ENCODE measurements around the gene CCNE1. TPM values are rescaled to one million over a fixed set of nuclear protein-coding genes. Genes with fewer than 3 reads are reported as not detected.

The CCNE1 gene
- total and polyA plus RNA-seq, 7 donors: 0.97 to 6.7 (median 2.0) TPM

- no peak overlapping the region for H3K27ac ChIP-seq
- no peaks in the 10 kb centered on the region for H3K27me3 ChIP-seq (ENCODE audit: insufficient read depth in 3 of 3, low read length in 2 of 3)
- intact Hi-C loops (cut with DNase I): no loop called here
- no peaks in the 10 kb centered on the region for H3K36me3 ChIP-seq (ENCODE audit: insufficient read depth in 1 of 2, low read depth in 1 of 2)
- ATAC-seq (no peak), DNase-seq (peak in 1 of 2 donors; percentile 24)
- no peaks in the 10 kb centered on the region for H3K9me3 ChIP-seq
- WGBS, 3 donors: 75 to 86% (median 82%) methylated on average over 7 of the region's 7 CpGs
- no peak overlapping the region for H3K4me3 ChIP-seq
- peaks cover 10% of the 10 kb centered on the region for H3K4me1 ChIP-seq
- TF ChIP-seq CTCF (IDR thresholded peaks at IDR 0.05): no peak
Measured at GRCh38 chr19:29861574-29861973, 49.8 kb downstream of the CCNE1 start.

- Histone ChIP-seq H3K4me3 (no peak overlapping the region), H3K36me3 (ENCODE audit: insufficient read depth in 1 of 2, low read depth in 1 of 2) (no peaks in the 10 kb centered on the region), H3K4me1 (peaks cover 10% of the 10 kb centered on the region), H3K9me3 (no peaks in the 10 kb centered on the region), H3K27me3 (ENCODE audit: insufficient read depth in 3 of 3, low read length in 2 of 3) (no peaks in the 10 kb centered on the region), H3K27ac (no peak overlapping the region)
- 63 to 66% (median 65%) methylated on average over 5 of the region's 5 CpGs for WGBS, 3 donors
- ATAC-seq (no peak), DNase-seq (no peak)
- no peak for TF ChIP-seq CTCF (IDR thresholded peaks at IDR 0.05)
- intact Hi-C loops (cut with DNase I): no loop called here
Measured at GRCh38 chr19:29866011-29866410, 54.2 kb downstream of the CCNE1 start.

- H3K4me3 ChIP-seq: no peak overlapping the region
- H3K27ac ChIP-seq: no peak overlapping the region
- no peak for TF ChIP-seq CTCF (IDR thresholded peaks at IDR 0.05)
- H3K9me3 ChIP-seq: no peaks in the 10 kb centered on the region
- H3K27me3 ChIP-seq (ENCODE audit: insufficient read depth in 3 of 3, low read length in 2 of 3): no peaks in the 10 kb centered on the region
- no peak for DNase-seq
- H3K4me1 ChIP-seq: peaks cover 11% of the 10 kb centered on the region
- no peak for ATAC-seq
- WGBS, 3 donors: 85 to 100% (median 89%) methylated on average over 1 of the region's 1 CpG
- intact Hi-C loops (cut with DNase I): no loop called here
- H3K36me3 ChIP-seq (ENCODE audit: insufficient read depth in 1 of 2, low read depth in 1 of 2): no peaks in the 10 kb centered on the region
Measured at GRCh38 chr19:29867984-29868383, 56.2 kb downstream of the CCNE1 start.

GRCh38 chr19:29871143-29871542 lies 59.4 kb downstream of the CCNE1 start:
- Histone ChIP-seq H3K36me3 (ENCODE audit: insufficient read depth in 1 of 2, low read depth in 1 of 2) (no peaks in the 10 kb centered on the region), H3K27ac (no peak overlapping the region), H3K27me3 (ENCODE audit: insufficient read depth in 3 of 3, low read length in 2 of 3) (no peaks in the 10 kb centered on the region), H3K4me1 (peaks cover 13% of the 10 kb centered on the region), H3K9me3 (no peaks in the 10 kb centered on the region), H3K4me3 (no peak overlapping the region)
- no peak for ATAC-seq
- intact Hi-C loops (cut with DNase I): loop anchor here (5.0 to 10.0 kb wide), 3 partner anchors 114 to 266 kb away; partner anchors contain the start of gene POP4 (in 1 of the 2)
- no peak for TF ChIP-seq CTCF (IDR thresholded peaks at IDR 0.05)
- 40 to 61% (median 56%) methylated on average over 2 of the region's 2 CpGs for WGBS, 3 donors
- no peak for DNase-seq

- Histone ChIP-seq H3K36me3 (ENCODE audit: insufficient read depth in 1 of 2, low read depth in 1 of 2) (no peaks in the 10 kb centered on the region), H3K4me1 (peaks cover 13% of the 10 kb centered on the region), H3K27ac (no peak overlapping the region), H3K4me3 (peak overlapping the region; percentile 48), H3K9me3 (no peaks in the 10 kb centered on the region), H3K27me3 (ENCODE audit: insufficient read depth in 3 of 3, low read length in 2 of 3) (no peaks in the 10 kb centered on the region)
- intact Hi-C loops (cut with DNase I): loop anchor here (1.0 to 10.0 kb wide), 4 partner anchors 14 to 267 kb away; partner anchors contain the start of gene POP4 (in 1 of the 2)
- 13 to 32% (median 15%) methylated on average over 28 to 33 of the region's 33 CpGs for WGBS, 3 donors
- ATAC-seq: peak in 2 of 4 donors; percentile 24 to 39
- TF ChIP-seq CTCF (IDR thresholded peaks at IDR 0.05): peak; percentile 28
- DNase-seq: no peak
Measured at GRCh38 chr19:29872224-29872731, 60.5 kb downstream of the CCNE1 start.
